HG03108 (cell line): ENCODE data around the gene SLC6A18.

Source experiments
- ATAC-seq: cut with Tn5 transposase; IDR thresholded peaks from one replicate; pipeline ENCODE4 v1.9.1; 2021; ENCODE audit warnings: moderate library complexity; ENCODE audit not compliant: unreplicated experiment

SLC6A18 gene

GRCh38 chr5:1230551-1230950 lies 5.4 kb downstream of the SLC6A18 start:
- no peak for ATAC-seq

GRCh38 chr5:1231354-1231905 lies 6.2 kb downstream of the SLC6A18 start:
- ATAC-seq, result no peak

- no peak for ATAC-seq
These were observed 7.6 kb downstream of the SLC6A18 start for GRCh38 chr5:1232780-1233179.

GRCh38 chr5:1235379-1235778 lies 10.2 kb downstream of the SLC6A18 start:
- no peak for ATAC-seq

- no peak for ATAC-seq
These were observed 10.7 kb downstream of the SLC6A18 start for GRCh38 chr5:1235838-1236237.

GRCh38 chr5:1239505-1240251 lies 14.5 kb downstream of the SLC6A18 start:
- ATAC-seq, result no peak

- ATAC-seq, result no peak
These were observed 15.5 kb downstream of the SLC6A18 start for GRCh38 chr5:1240496-1241260.

- no peak for ATAC-seq
These were observed 16.4 kb downstream of the SLC6A18 start for GRCh38 chr5:1241509-1242080.

- ATAC-seq, result no peak
These were observed 17.7 kb downstream of the SLC6A18 start for GRCh38 chr5:1242733-1243486.

GRCh38 chr5:1243487-1244130 lies 18.4 kb downstream of the SLC6A18 start:
- ATAC-seq, result no peak

GRCh38 chr5:1244255-1244654 lies 19.1 kb downstream of the SLC6A18 start:
- no peak for ATAC-seq

- ATAC-seq, result no peak
These were observed 19.8 kb downstream of the SLC6A18 start for GRCh38 chr5:1244976-1245375.

GRCh38 chr5:1245905-1246576 lies 20.9 kb downstream of the SLC6A18 start:
- no peak for ATAC-seq

- ATAC-seq, result no peak
These were observed 21.7 kb downstream of the SLC6A18 start for GRCh38 chr5:1246711-1247431.

GRCh38 chr5:1247811-1248210 lies 22.6 kb downstream of the SLC6A18 start:
- no peak for ATAC-seq

- ATAC-seq, result no peak
These were observed 24.4 kb downstream of the SLC6A18 start for GRCh38 chr5:1249366-1250280.

- no peak for ATAC-seq
These were observed 26.7 kb downstream of the SLC6A18 start for GRCh38 chr5:1251678-1252580.
